SH-SY5Y (cell line): ENCODE data around the gene DOK3.

Source experiments
- GATA2 ChIP-seq: IDR thresholded peaks from 2 replicates; pipeline ENCODE4 v1.6.1; 2011; ENCODE audit warnings: mild to moderate bottlenecking, low read depth, low read length
- GATA3 ChIP-seq: IDR thresholded peaks from 2 replicates; pipeline ENCODE4 v1.6.1; 2011; ENCODE audit warnings: low read depth, mild to moderate bottlenecking, low read length, moderate library complexity

DNA sequence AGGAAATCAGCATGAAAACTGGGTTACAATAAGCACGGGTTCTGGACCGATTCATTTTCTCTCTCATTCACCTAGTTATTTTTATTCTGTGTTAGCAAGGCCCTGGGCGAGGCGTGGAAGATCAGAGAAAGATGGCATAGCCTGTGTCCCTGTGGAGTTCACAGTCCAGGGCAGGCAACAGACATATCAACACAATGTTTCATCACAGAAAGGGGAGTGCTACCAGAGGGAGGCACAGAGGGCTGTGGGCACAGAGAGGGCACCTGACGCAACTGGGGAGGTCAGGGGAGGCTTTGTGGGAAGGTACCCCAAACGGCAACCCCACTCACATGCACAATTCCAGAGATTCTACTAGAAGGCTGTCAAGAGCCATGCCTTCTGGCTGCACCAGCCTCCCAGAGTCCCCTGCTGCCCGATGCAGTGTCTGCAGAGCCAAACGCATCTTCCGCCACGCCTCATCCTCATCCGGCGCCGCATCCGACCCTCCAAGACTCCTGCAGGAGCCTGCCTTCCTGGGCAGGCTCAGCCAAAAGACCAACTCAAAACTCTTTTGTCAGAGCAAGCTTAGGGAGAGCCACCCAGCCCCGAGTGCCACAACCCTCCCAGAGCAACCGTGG is 43.3 kb upstream of the DOK3 start:
- no peak for TF ChIP-seq GATA2
- no peak for TF ChIP-seq GATA3
